Neural progenitor cell (in vitro differentiated cells): ENCODE results near the gene SPAG7. TPM values are rescaled to one million over a fixed set of nuclear protein-coding genes. Genes with fewer than 3 reads are reported as not detected.

Experiments
- DNase-seq: peaks from one replicate; pipeline ENCODE4 v3.0.0-alpha.2; 2016; ENCODE audit warnings: low spot score
- H2AFZ ChIP-seq: fragments of 200-600 bp; sonication (generic); replicated peaks from 2 replicates; pipeline ENCODE4 v1.6.1; 2016; ENCODE audit warnings: antibody characterized with exemption
- H3F3A ChIP-seq: fragments of 200-600 bp; sonication (generic); 2 replicates; pipeline ENCODE4 v1.6.1; 2016; ENCODE audit warnings: antibody characterized with exemption, low read depth
- H3K27ac ChIP-seq: fragments of 200-600 bp; sonication (generic); 2 replicates; pipeline ENCODE4 v1.5.1; 2016; ENCODE audit warnings: mild to moderate bottlenecking
- H3K27me3 ChIP-seq: fragments of 200-600 bp; sonication (generic); 2 replicates; pipeline ENCODE4 v1.6.1; 2016; ENCODE audit warnings: mild to moderate bottlenecking, moderate library complexity
- H3K36me3 ChIP-seq: fragments of 200-600 bp; sonication (generic); 2 replicates; pipeline ENCODE4 v1.5.1; 2016
- H3K4me1 ChIP-seq: fragments of 200-600 bp; sonication (generic); 2 replicates; pipeline ENCODE4 v1.6.1; 2016; ENCODE audit warnings: mixed run types
- H3K4me2 ChIP-seq: fragments of 200-600 bp; sonication (generic); 2 replicates; pipeline ENCODE4 v1.6.1; 2016
- H3K4me3 ChIP-seq: fragments of 200-600 bp; sonication (generic); 2 replicates; pipeline ENCODE4 v1.5.1; 2016
- H3K79me2 ChIP-seq: fragments of 200-600 bp; sonication (generic); 2 replicates; pipeline ENCODE4 v1.6.1; 2016; ENCODE audit warnings: low read depth
- H3K9ac ChIP-seq: fragments of 200-600 bp; sonication (generic); 2 replicates; pipeline ENCODE4 v1.6.1; 2016
- H3K9me3 ChIP-seq: fragments of 200-600 bp; sonication (generic); 2 replicates; pipeline ENCODE4 v1.5.1; 2016; ENCODE audit warnings: low read depth
- H4K20me1 ChIP-seq: fragments of 200-600 bp; sonication (generic); 2 replicates; pipeline ENCODE4 v1.6.1; 2016; ENCODE audit warnings: low read depth
- H3K27ac Mint-ChIP-seq: 3 replicates; pipeline ENCODE4 v1.8.0; 2021; ENCODE audit warnings: mixed read lengths
- H3K27me3 Mint-ChIP-seq: 2 replicates; pipeline ENCODE4 v1.8.0; 2022; ENCODE audit warnings: low read depth, mild to moderate bottlenecking, inconsistent platforms, moderate library complexity, mixed read lengths; ENCODE audit not compliant: insufficient read depth
- H3K36me3 Mint-ChIP-seq: 3 replicates; pipeline ENCODE4 v1.8.0; 2021; ENCODE audit warnings: mixed read lengths
- H3K4me1 Mint-ChIP-seq: 3 replicates; pipeline ENCODE4 v1.8.0; 2021; ENCODE audit warnings: mixed read lengths
- H3K4me3 Mint-ChIP-seq: 3 replicates; pipeline ENCODE4 v1.8.0; 2021; ENCODE audit warnings: mild to moderate bottlenecking, moderate library complexity, mixed read lengths
- H3K9me3 Mint-ChIP-seq: 3 replicates; pipeline ENCODE4 v1.8.0; 2020; ENCODE audit warnings: mixed read lengths
- CTCF ChIP-seq: fragments of 200-600 bp; sonication (generic); IDR thresholded peaks from 2 replicates; pipeline ENCODE4 v1.5.1; 2017; ENCODE audit warnings: antibody characterized with exemption, mild to moderate bottlenecking
- EZH2 ChIP-seq: fragments of 200-600 bp; sonication (generic); IDR thresholded peaks from 2 replicates; pipeline ENCODE4 v1.6.1; 2017; ENCODE audit warnings: antibody characterized with exemption, mild to moderate bottlenecking, moderate library complexity
- EZH2phosphoT487 ChIP-seq: fragments of 200-600 bp; sonication (generic); IDR thresholded peaks from 2 replicates; pipeline ENCODE4 v1.6.1; 2017; ENCODE audit warnings: antibody characterized with exemption
- total RNA-seq: library from RNA; depleted of rRNA; stranded (reverse); fragments of >200 nt; gene quantifications from 2 replicates; pipeline ENCODE4 v1.2.3, GENCODE V29; 2015; ENCODE audit warnings: low replicate concordance

The SPAG7 gene
- total RNA-seq, 1 donor from 2014 or later: 79.7 TPM

- H3K4me2 ChIP-seq: no peak overlapping the region
- H3K27ac ChIP-seq: no peak overlapping the region
- no peak overlapping the region for H3K4me3 ChIP-seq
- no peaks in the 10 kb centered on the region for H3K36me3 ChIP-seq
- Mint-ChIP-seq H3K9me3 (no peaks in the 10 kb centered on the region), H3K4me1 (peaks cover 12% of the 10 kb centered on the region), H3K27ac (no peak overlapping the region), H3K27me3 (peaks cover 3% of the 10 kb centered on the region), H3K4me3 (no peak overlapping the region), H3K36me3 (peaks cover 29% of the 10 kb centered on the region)
- no peak for TF ChIP-seq CTCF
- TF ChIP-seq EZH2: no peak
- no peak for TF ChIP-seq EZH2phosphoT487
- H3K9me3 ChIP-seq: no peaks in the 10 kb centered on the region
- no peaks in the 10 kb centered on the region for H3K27me3 ChIP-seq
- peaks cover 14% of the 10 kb centered on the region for H3F3A ChIP-seq
- H3K9ac ChIP-seq: no peak overlapping the region
- no peak for DNase-seq
- no peaks in the 10 kb centered on the region for H3K79me2 ChIP-seq
- H2AFZ ChIP-seq: no peak overlapping the region
- peaks cover 6% of the 10 kb centered on the region for H3K4me1 ChIP-seq
- no peaks in the 10 kb centered on the region for H4K20me1 ChIP-seq
These were observed 9.5 kb downstream of the SPAG7 start for GRCh38 chr17:4958102-4958501.

- Histone ChIP-seq H3K4me1 (peaks cover 12% of the 10 kb centered on the region), H3K79me2 (peaks cover under 1% of the 10 kb centered on the region), H3K4me3 (no peak overlapping the region), H3K4me2 (no peak overlapping the region), H3K36me3 (no peaks in the 10 kb centered on the region), H3K9ac (no peak overlapping the region), H3K27ac (no peak overlapping the region), H3K9me3 (no peaks in the 10 kb centered on the region), H3F3A (peaks cover 19% of the 10 kb centered on the region), H4K20me1 (no peaks in the 10 kb centered on the region), H2AFZ (no peak overlapping the region), H3K27me3 (no peaks in the 10 kb centered on the region)
- H3K27ac Mint-ChIP-seq: peak overlapping the region; percentile 78
- H3K36me3 Mint-ChIP-seq: peaks cover 27% of the 10 kb centered on the region
- no peak overlapping the region for H3K4me3 Mint-ChIP-seq
- no peaks in the 10 kb centered on the region for H3K9me3 Mint-ChIP-seq
- DNase-seq: peak; percentile 52
- TF ChIP-seq CTCF: peak; percentile 56
- TF ChIP-seq EZH2: no peak
- H3K4me1 Mint-ChIP-seq: peaks cover 18% of the 10 kb centered on the region
- peaks cover 6% of the 10 kb centered on the region for H3K27me3 Mint-ChIP-seq
These were observed 11.0 kb downstream of the SPAG7 start for GRCh38 chr17:4956493-4957061.

GRCh38 chr17:4955091-4955490 lies 12.5 kb downstream of the SPAG7 start:
- Histone ChIP-seq H4K20me1 (no peaks in the 10 kb centered on the region), H3K4me2 (no peak overlapping the region), H3K4me1 (peaks cover 13% of the 10 kb centered on the region), H2AFZ (no peak overlapping the region), H3K4me3 (no peak overlapping the region), H3K9ac (no peak overlapping the region), H3K36me3 (no peaks in the 10 kb centered on the region), H3K27ac (no peak overlapping the region), H3K27me3 (no peaks in the 10 kb centered on the region), H3K79me2 (peaks cover 4% of the 10 kb centered on the region), H3F3A (peaks cover 27% of the 10 kb centered on the region), H3K9me3 (no peaks in the 10 kb centered on the region)
- no peak for DNase-seq
- H3K4me1 Mint-ChIP-seq: peaks cover 27% of the 10 kb centered on the region
- peaks cover 21% of the 10 kb centered on the region for H3K36me3 Mint-ChIP-seq
- TF ChIP-seq CTCF (no peak), EZH2 (no peak), EZH2phosphoT487 (no peak)
- no peaks in the 10 kb centered on the region for H3K9me3 Mint-ChIP-seq
- H3K4me3 Mint-ChIP-seq: no peak overlapping the region
- H3K27ac Mint-ChIP-seq: no peak overlapping the region
- H3K27me3 Mint-ChIP-seq: peaks cover 9% of the 10 kb centered on the region
